Fibroblast of skin of scalp (primary cell): ENCODE measurements around the gene TSHR.
"Not testable (repeated sequence)": the region's sequence is repeated elsewhere in the genome, so short reads cannot be mapped to it uniquely, and the experiment has no call there.

Experiments
- DNase-seq: peaks from one replicate; pipeline ENCODE4 v3.0.0-alpha.2; 2013

Gene TSHR

DNA sequence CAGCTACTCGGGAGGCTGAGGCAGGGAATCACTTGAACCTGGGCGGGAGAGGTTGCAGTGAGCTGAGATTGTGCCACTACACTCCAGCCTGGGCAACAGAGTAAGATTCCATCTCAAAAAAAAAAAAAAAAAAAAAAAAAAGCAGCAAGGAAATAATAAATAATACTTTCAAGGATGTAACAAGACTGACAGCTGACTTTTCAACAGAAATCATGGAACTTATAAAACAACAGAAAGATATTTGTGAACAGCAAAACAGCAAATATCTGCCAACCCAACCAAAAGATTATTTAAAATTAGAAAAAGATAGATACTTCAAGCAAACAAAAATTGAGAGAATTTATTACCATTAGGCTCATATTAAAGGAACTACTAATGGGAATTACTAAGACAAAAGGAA lies 115.1 kb downstream of the TSHR start:
- DNase-seq = no peak

DNA sequence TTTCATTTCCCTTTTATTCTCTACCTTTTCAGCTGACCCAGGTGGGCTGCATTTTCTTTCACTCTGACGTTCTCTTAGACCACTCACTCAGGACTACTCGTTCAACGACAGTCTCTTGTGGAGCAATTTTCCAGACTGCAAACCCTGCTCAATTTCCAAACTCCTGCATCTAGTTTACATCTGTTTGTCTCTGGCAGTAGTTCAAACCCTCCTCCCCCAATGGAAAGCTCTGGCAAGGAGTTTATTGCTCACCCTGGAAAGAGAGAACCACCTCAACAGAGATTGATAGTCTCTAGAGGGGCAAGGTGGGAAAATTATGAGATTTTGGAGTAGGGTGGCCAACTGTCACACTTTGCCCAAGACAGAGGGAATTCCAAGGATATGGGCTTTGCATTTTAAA lies 130.2 kb downstream of the TSHR start:
- DNase-seq = no peak

DNA sequence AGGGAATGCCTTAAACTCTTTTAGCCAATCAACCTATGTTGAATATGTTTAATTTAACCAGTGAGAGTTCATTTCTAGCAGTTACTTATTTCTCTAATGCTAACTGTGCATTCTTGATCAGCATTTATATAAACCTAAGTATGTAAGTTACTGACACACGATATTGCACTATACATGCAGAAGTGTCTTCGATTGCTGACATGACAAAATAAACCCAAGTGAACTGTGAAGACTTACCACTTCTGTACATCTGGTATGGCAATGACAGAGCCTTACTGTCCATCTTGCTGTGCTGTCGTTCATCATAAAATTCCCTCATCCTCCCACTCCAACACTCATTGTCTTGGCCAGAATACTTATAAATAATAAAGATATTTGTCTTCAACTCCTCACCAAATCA lies 131.8 kb downstream of the TSHR start:
- no peak for DNase-seq

DNA sequence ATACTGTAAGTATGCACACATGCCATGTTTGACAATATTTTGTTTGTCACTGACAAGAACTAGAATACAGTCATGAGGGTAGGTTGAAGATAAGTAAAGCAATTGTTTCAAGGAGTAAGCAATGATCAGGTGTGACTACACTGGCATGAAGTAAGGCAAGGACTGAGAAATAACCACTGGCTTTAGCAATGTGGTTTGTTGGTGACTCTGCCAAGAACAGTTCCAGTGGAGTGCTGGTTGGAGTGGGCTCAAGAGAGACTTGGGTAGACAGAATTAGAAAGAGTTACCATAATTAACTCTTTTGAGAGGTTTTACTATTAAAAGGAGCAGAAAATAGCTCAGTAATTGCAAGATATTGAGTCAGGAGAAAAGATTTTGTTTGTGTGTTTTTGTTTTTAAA lies 135.7 kb downstream of the TSHR start:
- DNase-seq = no peak

DNA sequence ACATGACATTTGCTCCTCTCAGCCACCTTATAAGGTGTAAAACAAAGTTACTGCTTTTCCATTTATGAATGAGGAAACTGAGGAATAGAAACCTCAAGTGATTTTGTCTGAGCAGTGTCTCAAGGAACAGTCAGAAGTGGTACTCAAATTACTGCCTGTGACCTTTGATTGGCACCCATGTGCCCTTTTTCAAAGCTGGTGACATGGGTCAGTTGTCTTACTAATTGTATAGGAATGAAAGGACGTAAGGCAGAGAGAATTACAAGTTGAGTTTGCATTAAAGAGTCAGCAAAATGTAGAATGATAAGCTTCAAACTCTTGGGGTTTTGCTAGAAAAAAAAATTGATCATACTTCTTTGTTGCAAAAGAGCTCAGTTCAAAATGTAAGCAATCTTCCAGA lies 136.2 kb downstream of the TSHR start:
- DNase-seq = no peak

DNA sequence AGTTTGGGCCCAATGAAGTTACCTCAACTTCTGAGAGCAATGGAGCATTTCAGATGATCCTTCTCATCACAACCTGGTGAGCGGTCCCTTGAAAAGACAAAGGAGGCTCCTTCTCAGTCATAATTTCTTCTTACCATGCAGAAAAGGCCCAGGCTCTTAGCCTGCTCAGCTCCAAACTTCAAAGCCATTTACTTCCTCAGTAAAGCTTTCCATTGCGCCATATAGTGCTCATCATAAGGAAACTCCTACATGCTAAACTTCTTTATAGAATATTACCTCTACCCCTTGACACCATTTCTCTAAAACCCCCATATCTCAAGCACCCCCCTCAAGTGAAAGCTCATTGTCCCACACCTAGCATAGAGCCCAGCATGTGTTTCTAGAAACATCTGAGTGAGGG lies 138.2 kb downstream of the TSHR start:
- DNase-seq = no peak

DNA sequence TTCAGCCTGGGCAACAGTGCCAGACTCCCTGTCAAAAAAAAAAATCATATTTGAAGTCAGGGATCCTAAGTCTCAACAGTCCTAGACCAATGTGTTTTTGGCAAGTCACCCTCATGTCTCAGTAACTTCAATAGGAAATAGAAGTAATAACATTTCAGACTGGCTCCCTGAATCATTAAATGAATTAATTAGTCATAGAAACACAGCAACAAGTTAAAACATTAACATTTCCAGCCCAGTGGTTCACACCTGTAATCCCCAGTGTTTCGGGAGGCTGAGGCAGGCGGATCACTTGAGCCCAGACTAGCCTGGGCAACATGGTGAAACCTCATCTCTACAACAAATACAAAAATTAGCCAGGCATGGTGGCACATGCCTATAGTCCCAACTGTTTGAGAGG lies 140.1 kb downstream of the TSHR start:
- DNase-seq = no peak

DNA sequence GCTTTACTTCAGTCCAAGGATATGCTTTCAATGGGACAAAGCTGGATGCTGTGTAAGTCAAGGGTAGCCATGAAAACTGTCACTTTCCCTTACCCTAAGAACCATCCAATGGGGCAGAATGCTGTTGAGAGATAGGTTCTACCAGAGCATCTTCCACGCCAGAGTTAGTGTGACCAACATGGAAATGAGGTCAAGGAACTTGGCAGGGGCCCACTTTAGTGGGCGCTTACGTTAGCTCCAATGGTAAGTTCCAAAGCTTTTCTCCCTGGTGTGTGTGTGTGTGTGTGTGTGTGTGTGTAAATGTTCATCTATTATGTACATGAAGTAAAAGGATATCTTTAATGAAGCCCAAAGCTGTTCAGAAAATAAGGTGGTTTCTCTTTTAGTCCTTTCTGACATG lies 141.2 kb downstream of the TSHR start:
- DNase-seq = no peak

DNA sequence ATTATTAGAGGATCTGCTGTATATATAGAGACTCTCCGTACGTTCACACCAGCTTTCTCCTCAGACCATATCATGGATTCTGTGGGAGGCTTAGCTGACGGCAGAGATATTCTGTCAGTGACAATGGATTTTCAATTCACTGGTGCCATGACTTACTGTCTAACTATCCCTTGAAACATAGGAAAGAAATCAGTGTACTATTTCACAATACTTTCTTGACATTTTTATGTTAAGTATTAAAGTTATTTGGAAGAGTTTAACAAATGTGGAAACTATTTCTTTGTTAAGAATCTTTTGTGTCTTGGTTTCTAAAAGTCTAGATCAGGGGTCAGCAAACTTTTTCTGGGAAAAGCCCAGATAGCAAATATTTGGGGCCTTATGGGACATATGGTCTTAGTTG lies 146.8 kb downstream of the TSHR start:
- no peak for DNase-seq

DNA sequence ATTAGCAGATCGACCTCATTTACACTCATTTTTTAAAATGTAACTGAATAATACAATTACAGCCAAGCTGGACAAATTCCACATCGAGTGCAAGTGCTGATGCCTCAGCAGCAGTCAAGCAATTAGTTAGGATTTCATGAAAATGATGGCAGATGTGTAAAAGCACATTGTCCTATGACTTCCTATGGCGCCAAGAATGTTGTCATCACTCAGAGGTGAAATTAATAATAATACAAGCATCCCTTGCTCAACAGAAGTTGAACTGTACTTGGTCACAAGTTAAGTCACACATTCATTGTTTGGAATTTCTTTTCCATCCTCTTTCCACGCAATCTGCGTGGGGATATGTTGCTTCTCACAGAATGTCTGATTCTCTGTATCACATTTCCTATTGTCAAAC lies 148.0 kb downstream of the TSHR start:
- no peak for DNase-seq

DNA sequence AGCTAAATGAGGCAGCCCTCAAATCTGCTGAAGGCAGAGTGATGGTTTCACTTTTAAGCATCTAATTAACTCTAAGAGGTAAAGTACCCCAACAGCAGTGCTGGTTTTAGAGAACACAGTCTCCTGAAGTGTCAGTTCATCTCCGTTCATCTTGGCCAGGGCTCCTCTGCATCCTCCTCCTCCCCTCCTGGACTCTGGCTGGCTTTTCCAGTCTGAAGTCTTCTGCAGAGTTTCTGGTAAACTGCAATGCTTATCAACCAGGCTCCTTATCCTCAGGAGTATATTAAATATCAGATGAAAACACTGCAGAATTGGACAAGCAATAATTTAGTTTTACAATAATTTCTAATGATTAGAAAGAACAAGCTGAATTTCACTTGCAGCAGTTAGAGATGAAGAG lies 150.0 kb downstream of the TSHR start:
- no peak for DNase-seq

DNA sequence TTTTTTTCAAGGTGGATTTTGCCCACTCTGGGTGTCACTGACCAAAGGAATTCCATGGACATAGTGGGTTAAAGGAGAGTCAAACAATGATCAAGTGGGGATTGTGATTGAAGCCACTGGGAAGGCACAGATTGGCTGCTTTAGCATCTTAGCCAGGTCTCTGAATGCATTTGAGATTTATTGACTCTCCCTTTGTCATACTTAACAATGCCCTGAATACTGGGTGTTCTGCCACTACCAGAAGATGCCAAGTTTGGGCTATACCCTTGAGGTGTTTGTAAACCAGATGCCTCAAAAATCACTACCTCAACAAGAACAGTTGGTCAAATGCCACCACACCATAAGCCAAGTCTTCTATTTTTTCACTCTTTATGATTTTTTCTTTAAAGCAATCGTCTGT lies 150.5 kb downstream of the TSHR start:
- no peak for DNase-seq

DNA sequence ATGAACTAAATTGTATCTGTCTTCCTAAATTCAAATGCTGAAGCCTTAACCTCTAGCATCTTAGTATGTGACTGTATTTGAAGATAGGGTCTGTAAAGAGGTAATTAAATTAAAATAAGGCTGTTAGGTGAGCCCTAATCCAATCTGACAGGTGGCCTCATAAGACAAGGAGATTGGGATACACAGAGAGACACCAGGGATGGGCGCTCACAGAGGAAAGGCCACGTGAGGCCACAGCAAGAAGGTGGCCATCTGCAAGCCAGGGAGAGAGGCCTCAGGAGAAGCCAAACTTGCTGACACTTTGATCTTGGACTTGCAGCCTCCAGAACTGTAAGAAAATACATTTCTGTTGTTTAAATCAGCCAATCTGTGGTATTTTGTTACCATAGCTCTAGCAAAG lies 154.8 kb downstream of the TSHR start:
- no peak for DNase-seq

DNA sequence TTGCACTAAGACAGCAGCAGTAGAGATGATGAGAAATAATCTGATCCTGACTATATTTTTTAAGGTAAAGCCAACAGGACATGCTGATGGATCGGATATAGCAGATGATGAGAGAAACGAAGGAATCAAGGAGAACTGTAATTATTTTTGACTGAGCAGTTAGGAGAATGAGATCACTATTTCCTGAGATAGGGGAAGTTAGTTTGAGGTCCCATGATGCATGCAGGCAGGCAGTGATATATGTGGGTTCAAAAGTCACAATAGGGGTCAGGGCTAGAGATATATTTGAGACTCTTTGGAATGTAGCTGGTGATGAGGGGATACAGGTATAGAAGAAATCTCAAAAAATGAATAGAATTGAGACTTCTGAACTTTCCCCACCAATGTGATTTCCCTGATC lies 157.8 kb downstream of the TSHR start:
- DNase-seq = no peak

DNA sequence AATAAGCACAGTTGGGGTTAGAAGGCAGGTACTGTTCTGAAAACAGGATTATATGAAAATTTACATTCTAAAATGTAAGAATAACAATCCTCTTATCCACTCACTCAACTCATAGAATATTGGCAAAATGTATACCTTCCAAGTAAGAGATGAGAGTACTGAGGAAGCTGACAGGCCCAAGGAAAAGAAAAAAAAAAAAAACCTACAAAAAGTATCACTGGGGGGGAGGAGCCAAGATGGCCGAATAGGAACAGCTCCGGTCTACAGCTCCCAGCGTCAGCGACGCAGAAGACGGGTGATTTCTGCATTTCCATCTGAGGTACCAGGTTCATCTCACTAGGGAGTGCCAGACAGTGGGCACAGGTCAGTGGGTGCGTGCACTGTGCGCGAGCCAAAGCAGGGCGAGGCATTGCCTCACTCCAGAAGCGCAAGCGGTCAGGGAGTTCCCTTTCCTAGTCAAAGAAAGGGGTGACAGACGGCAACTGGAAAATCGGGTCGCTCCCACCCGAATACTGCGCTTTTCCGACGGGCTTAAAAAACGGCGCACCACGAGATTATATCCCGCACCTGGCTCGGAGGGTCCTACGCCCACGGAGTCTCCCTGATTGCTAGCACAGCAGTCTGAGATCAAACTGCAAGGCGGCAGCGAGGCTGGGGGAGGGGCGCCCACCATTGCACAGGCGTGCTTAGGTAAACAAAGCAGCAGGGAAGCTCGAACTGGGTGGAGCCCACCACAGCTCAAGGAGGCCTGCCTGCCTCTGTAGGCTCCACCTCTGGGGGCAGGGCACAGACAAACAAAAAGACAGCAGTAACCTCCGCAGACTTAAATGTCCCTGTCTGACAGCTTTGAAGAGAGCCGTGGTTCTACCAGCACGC lies 158.8 kb downstream of the TSHR start:
- not testable (repeated sequence) for DNase-seq

DNA sequence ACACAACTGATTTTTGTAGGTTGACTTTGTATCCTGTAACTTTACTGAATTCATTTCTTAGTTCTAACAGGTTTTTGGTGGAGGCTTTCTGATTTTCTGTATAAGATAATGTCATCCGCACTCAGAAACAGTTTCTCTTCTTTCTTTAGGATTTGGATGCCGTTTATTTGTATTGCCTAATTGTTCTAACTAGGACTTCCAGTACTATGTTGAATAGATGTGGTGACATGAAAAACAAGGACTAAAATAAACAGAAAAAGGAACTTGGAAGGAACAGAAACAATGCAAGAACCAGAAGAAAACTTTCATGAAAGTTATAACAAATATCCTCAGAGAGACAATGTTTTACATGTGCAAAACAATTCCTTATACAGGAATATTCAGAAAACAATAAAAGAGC lies 165.1 kb downstream of the TSHR start:
- DNase-seq = no peak

DNA sequence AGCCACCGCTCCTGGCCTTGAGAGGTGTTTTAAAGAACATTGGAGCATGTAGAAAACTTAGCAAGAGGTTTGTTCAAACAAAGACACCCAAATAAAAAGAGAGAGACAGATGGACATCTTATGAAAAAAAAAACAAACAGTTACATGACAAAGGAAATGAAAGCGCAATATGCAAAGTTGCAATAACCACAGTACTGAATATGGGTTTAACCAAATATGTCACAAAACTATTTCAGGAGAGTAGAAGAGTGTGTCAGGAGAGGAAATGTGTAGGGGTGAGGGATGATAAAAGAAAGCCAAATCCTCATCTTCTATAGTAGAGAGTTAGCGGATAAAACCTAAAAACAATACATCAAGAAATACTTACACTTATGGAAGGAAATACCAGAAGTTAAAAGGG lies 166.9 kb downstream of the TSHR start:
- no peak for DNase-seq

DNA sequence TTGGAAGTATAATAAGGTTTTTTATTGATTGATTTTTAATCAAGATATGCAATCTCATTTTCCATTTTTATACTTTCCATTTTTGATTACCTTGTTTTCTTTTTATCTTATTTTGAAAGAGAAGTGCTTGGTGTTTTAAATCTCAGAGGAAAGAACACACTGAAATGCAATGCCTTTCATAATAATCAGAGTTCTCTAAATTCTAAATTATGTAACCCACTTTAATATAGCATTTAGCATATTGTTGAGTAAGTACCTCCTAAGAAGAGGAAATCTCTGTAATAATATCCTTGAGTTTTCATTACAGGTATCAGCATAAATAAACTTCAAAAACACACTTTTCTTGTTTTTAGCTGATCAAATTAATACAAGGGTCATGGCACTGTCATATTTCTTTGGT lies 168.4 kb downstream of the TSHR start:
- DNase-seq = no peak

DNA sequence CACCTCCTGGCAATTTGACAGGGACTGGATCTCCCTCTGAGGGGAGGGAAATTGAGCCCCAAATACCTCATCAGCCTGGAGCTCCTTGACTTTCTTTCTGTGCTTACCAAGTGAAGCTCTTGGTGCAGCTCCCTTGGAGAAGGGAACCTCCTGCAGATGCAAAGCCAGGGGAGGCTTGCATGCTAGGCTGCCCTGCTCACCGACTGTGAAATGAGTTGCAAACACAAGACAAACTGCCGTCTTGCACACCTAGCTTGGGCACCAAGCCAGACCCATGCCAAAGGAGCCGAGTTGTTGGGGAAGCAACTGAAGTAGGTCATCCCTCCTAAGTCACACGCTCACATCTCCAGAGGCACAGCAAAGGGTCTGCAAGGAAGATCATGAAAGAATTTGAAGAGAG lies 170.1 kb downstream of the TSHR start:
- no peak for DNase-seq

DNA sequence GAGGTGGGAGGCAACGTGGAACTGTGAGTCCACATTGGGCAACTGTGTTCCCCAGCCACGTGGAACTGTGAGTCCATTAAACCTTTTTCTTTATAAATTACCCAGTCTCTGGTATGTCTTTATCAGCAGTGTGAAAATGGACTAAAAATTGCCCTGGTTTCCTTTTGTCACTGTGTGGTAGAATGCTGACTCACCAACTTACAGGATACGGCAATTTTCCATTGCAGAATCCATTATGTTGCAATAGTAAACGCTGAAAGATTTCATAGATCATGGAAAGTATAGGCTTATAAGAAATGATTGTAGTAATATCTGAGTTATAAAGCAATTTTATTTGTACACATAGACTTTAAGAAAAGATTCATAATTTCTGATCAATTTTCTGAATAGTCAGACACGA lies 172.4 kb downstream of the TSHR start:
- no peak for DNase-seq

DNA sequence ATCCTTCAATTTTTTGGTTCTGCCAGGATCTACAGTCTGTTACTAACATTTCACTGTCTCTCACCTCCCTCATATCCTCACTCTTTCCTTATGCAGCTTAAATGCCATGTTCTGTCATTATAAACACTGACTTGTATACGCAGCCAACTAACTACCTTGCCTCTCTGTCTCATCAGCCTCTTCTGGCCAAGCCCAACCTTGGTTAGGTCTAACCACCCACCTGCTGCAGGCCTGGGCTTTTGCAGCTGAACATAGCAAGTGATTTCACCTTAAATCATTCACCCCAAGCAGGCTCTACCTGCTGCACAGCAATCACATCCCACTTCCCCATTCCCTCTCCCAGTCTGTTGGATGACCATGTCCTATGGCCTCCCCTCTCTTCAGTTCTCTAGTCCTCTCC lies 173.8 kb downstream of the TSHR start:
- no peak for DNase-seq

DNA sequence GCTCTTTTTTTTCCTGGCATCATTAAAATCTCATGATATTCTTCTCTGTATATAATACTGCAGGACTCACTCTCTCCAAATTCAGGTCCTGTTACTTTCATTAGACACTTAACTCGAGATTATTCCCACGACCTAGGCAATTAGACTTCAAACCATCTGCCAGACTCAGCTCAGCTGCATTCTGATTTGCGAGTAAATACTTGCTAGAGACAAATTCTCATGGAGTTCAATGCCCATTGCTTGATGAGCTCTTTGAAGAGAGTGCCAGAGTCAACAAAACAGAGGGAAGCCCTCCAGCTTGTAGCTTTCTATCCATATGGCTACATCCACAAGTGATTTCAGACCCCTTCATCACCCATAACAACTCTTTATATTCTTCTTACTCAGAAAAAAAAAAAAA lies 177.0 kb downstream of the TSHR start:
- no peak for DNase-seq

DNA sequence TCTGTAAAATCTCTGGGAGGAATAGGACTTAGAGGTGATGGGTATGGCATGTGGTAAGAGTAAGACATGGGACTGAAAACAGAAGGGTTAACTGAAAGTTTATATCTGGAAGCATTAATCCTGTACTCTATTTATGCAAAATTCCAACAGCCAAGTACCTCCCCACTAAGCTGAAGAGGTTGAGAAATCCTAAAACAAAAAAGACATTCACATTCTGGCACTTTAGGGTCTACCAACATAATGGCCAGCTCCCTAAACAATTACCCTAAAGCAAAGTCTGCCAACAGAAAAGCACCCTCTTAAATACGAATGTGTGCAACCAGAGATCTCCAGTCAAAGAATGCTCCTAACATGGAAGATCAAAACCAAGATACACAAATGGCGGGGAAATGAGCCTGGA lies 178.0 kb downstream of the TSHR start:
- DNase-seq = no peak

DNA sequence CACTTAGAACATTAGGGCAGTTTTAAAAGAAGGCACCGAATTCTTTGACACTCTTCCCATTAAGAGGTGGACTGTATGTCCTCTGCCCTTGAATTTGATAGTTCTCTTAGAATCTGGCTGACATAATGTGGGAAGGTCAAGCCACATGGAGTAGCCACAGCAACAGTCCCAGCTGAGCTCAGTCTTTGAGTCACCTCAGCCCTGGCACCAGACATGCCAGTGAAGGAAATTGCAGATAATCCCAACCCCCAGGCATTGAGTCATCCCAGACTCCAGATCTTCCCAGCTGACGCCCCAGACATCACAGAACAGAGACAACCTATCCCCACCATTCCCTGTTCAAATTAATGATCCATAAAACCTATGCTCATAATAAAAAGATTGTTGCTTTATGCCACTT lies 181.9 kb downstream of the TSHR start:
- peak; percentile 53 for DNase-seq

DNA sequence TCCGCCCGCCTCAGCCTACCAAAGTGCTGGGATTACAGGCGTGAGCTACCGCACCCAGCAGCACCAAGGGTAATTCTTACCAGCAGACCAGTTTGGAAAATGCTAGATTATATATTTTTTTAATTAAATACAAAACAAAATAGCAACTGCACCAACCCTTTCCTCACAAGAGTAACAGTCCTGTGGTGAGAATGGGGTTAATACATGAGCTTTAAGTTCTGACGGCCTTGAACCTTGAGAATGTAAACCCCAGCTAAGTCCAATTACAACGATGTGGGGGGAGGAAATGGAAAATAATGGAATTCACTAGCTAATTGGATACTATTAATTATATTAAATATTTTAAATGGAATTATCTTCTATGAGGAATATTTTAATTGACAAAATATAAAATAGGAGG lies 183.0 kb downstream of the TSHR start:
- DNase-seq = no peak
